Stimulated activated CD4-positive, alpha-beta T cell treated with anti-CD3 and anti-CD28 coated beads, Interleukin-1b, Interleukin-23, amount 100 ng/mL, for 48 hours (primary cell): Measurements from ENCODE around the gene EIF4H.

Experiments used
- DNase-seq: peaks from one replicate; pipeline ENCODE4 v3.0.0-alpha.2; 2020

The EIF4H gene

DNA sequence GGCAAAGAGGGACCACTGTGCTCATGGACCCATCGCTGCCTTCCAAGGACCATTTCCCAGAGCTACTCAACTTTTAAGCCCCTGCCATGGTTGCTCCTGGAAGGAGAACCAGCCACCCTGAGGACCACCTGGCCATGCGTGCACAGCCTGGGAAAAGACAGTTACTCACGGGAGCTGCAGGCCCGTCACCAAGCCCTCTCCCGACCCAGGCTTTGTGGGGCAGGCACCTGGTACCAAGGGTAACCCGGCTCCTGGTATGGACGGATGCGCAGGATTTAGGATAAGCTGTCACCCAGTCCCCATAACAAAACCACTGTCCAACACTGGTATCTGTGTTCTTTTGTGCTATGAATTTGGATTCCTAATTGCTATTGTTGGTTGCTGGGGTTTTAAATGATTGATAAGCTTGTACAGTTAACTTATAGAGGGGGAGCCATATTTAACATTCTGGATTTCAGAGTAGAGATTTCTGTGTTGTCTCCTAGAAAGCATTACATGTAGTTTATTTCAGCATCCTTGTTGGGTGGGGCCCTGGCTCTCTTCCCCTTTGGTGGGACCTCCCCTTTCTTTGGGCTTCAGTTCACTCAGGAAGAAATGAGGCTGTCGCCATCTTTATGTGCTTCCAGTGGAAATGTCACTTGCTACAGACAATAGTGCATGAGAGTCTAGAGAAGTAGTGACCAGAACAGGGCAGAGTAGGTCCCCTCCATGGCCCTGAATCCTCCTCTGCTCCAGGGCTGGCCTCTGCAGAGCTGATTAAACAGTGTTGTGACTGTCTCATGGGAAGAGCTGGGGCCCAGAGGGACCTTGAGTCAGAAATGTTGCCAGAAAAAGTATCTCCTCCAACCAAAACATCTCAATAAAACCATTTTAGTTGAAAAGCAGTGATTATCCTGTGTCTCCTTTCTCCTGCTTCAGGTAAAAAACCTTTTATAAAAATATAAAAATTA, 55.1 kb downstream of the EIF4H start:
- no peak for DNase-seq

DNA sequence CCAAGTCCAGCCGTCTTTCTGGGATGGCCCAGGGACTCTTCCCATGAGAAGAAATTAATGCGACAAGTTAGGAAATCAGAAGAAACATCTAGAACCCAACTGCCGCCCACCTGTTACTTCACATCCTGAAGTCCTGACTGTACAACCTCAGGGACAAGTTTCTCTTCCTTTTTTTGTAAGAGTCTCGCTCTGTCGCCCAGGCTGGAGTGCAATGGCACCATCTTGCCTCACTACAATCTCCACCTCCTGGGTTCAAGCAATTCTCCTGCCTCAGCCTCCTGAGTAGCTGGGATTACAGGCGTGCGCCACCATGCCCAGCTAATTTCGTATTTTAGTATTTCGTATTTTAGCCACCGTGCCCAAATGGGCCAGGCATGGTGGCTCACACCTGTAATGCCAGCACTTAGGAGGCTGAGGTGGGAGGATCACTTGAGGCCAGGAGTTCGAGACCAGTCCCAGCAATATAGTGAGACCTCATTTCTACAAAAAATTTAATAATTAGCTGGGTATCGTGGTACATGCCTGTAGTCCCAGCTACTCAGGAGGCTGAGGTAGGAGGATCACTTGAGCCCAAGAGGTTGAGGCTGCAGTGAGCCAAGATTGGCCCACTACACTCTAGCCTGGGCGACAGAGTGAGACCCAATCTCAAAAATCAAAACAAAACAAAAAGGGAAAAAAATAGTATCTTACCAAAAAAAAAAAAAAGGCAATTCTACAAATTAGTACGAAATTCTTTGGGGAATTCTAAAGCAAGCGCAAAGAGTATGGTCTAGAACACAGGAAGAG, 56.5 kb downstream of the EIF4H start:
- DNase-seq = no peak

DNA sequence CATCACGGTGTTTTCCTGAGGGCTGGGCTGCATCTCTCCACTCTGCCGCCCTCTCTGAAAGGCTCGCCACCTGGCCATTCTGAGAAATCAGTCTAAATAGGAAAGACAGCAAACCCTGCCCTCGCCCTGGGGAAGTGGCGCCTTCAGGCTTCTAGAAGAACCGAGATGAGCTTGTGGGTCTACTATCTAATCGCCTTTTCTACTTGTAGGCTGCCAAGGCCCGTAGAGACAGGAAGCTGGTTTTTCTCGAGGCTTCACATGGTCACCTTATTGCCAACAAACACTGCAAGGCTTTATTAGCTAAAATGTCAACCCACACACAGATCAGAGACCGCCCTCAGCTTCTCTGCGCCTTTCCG, 57.1 kb downstream of the EIF4H start:
- no peak for DNase-seq

DNA sequence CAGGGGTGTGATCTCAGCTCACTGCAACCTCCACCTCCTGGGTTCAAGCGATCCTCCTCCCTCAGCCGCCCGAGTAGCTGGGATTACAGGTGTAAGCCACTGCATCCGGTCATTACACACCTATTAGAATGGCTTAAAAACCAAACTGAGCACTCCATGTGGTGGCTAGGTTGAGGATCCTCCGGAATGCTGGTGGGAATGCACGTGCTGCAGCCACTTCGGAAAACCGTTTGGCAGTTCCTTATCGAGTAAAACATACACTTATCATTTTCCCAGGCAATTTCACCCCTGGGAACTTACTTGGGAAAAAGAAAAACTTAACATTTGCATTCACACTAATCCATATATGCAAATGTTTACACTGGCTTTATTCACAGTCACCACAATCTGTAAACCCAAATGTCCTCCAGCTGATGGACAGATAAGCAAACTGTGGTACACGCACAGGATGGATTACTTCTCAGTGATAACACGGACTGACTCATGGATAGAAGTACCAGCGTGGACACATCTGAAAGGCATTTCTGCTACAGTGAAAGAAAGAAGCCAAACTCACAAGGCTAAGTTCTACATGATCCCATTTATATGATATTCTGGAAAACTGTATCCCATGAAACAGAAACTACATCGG, 59.6 kb downstream of the EIF4H start:
- no peak for DNase-seq

- DNase-seq = no peak
Measured at GRCh38 chr7:74235518-74236268, 61.5 kb downstream of the EIF4H start.

GRCh38 chr7:74236284-74236683, 62.1 kb downstream of the EIF4H start:
- no peak for DNase-seq

GRCh38 chr7:74240482-74240881, 66.3 kb downstream of the EIF4H start:
- no peak for DNase-seq

DNA sequence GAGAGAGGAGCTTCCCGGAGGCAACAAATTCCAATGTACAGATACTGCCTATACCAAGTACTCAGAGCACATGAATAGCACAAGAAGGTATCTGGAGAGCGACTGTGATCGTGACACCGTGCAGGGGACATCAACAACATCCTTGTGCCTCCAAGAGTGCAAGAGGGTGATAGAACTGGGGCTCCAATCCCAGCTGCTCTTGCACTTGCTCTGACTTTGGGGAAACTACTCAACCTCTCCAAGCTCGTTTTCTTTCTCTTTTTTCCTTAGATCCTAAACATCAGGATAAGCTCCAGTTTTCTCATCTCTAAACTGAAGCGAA, 67.9 kb downstream of the EIF4H start:
- no peak for DNase-seq

DNA sequence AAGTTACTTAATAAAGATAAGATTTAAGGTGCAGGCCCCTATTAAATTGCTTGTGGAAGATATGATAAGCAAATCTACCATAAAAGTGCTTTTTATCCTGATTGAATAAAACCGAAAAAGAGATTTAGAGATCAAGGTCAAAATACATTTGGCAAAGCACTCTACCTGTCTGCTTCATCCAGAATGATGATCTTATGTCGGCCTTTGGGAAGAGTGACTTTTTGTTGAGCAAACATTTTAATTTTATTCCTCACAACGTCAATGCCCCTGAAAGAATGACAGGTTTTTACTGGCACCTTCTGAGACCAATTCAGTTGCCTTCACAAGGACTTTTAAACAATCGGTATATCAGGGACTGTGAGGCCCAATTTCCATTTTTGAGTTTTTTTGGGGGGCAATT, 72.3 kb downstream of the EIF4H start:
- no peak for DNase-seq
